ENCODE results near the gene BROX. TPM values are rescaled to one million over a fixed set of nuclear protein-coding genes. Genes with fewer than 3 reads are reported as not detected.

The BROX gene
- total RNA-seq, 1 donor from 2014 or later = 50.2 TPM

DNA sequence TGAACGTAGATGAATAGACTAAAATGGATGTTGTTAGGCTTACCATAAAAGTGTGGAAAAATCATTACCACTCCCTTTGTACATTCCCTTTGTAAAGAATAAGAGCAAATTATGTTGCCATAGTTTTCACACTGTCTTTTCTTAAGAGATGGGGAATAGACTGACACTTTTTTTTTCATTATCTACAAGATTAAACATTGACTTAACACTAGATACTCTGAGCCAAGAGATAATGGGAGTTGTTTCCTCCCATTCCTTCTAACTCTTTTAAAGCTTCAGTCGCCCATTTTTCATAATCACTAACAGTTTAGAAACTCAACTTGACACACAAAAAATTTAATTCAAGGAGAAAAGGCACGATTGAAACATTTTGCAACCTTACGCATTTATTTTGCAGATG is 10.2 kb upstream of the BROX start:
- TF ChIP-seq, protein P1, sequence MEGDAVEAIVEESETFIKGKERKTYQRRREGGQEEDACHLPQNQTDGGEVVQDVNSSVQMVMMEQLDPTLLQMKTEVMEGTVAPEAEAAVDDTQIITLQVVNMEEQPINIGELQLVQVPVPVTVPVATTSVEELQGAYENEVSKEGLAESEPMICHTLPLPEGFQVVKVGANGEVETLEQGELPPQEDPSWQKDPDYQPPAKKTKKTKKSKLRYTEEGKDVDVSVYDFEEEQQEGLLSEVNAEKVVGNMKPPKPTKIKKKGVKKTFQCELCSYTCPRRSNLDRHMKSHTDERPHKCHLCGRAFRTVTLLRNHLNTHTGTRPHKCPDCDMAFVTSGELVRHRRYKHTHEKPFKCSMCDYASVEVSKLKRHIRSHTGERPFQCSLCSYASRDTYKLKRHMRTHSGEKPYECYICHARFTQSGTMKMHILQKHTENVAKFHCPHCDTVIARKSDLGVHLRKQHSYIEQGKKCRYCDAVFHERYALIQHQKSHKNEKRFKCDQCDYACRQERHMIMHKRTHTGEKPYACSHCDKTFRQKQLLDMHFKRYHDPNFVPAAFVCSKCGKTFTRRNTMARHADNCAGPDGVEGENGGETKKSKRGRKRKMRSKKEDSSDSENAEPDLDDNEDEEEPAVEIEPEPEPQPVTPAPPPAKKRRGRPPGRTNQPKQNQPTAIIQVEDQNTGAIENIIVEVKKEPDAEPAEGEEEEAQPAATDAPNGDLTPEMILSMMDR (IDR thresholded peaks at IDR 0.05) = no peak
- DNase-seq = no peak
- Histone ChIP-seq H3K4me3 (no peak overlapping the region), H3K27me3 (ENCODE audit: low read depth) (no peaks in the 10 kb centered on the region), H3K9me3 (no peaks in the 10 kb centered on the region), H3K27ac (no peak overlapping the region), H3K36me3 (peaks cover 39% of the 10 kb centered on the region), H3K4me1 (no peaks in the 10 kb centered on the region)
- ATAC-seq = no peak
- intact Hi-C loops (cut with DNase I) = no loop called here

DNA sequence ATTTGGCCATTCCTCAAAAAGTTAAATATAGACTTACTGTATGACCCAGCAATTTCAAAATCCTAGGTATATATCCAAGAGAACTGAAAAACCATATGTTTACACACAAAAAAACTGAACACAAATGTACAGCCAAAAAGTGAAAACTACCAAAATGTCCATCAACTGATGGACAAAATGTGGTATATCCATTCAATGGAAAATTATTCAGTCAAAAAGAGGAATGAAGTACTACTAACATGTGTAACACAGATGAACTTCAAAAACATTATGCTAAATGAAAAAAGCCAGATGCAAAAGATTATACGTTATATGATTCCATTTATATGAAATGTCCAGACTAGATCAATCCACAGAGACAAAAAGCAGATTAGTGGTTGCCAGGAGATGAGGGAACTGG is 8.1 kb upstream of the BROX start:
- Histone ChIP-seq H3K27me3 (ENCODE audit: low read depth) (no peaks in the 10 kb centered on the region), H3K4me1 (peaks cover 10% of the 10 kb centered on the region), H3K9me3 (no peaks in the 10 kb centered on the region), H3K4me3 (no peak overlapping the region), H3K27ac (no peak overlapping the region), H3K36me3 (peaks cover 30% of the 10 kb centered on the region)
- DNase-seq (no peak), ATAC-seq (no peak)
- intact Hi-C loops (cut with DNase I) = no loop called here
- TF ChIP-seq, protein P1 (IDR thresholded peaks at IDR 0.05) = no peak

- Histone ChIP-seq H3K4me1 (peaks cover 29% of the 10 kb centered on the region), H3K27ac (no peak overlapping the region), H3K9me3 (no peaks in the 10 kb centered on the region), H3K4me3 (no peak overlapping the region), H3K36me3 (peaks cover 12% of the 10 kb centered on the region), H3K27me3 (ENCODE audit: low read depth) (no peaks in the 10 kb centered on the region)
- TF ChIP-seq, protein P1 (IDR thresholded peaks at IDR 0.05) = no peak
- intact Hi-C loops (cut with DNase I) = no loop called here
- ATAC-seq (no peak), DNase-seq (no peak)
Measured at GRCh38 chr1:222706815-222707214, 5.5 kb upstream of the BROX start.

DNA sequence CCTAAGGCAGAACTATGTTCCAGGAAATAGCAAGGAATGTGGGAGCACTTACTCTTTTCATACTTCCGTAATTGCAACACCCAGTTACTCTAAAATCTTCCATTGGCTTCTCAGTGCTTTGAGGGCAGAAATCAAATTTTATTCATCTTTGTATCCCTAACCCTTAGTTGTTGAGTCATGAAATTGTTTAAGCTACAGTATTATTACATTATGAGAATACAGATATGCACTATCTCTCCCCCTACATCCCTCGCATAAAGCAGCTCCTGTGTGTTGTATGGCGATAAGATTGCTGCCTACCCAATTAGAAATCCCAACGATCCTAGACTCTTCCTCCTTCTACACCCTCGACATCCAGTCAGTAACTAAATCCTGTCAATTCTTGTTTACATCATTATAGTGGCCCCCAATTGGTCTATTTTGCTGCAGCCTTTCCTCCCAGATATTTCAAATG is 2.6 kb upstream of the BROX start:
- peaks cover 38% of the 10 kb centered on the region for H3K4me1 ChIP-seq
- TF ChIP-seq, protein P1 (IDR thresholded peaks at IDR 0.05) = no peak
- peak overlapping the region; percentile 96 for H3K4me3 ChIP-seq

DNA sequence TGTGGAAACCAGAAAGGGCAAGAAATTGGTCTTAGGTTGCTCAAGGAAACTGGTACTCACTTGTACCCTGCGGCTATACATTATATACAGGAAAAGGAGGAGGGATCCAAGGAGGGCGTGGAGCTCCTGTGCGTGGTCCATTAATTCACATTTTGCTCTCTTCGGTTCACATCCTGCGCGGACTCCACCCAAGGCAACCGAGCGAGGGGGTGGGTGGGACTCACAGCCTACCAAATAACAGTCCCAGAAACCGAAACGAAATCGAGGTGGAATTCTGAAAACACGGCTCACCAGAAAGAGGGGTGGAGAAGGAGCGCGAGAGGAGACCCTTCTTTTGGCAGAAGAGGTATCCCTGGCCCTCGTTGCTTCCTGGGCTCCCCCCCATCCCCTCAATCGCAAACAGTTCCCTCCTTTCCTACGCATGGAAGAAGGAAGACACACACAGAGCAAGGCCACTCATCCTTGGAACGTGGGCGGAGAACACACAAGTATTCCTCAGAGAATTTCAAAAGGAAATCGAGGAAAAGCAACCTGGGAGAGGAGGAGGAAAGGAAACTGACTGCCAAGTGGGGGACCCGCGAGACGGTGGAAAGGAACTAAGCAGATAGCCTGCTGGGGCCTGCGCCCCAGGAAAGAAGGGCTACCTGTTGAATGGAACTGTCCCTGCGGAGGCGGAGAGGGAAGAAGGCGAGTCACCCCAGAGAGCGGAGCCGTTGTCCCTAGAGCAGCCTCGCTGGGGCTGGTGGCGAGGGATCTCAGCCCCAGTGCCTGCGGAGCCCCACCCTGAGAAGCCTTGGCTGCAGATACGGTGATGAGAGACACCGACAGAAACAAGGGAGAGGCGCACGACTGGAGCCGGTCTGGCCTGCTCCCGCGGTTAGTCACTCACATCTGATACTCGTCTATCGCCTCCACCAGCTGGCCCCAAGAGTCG is 778 bp upstream of the BROX start:
- ATAC-seq (peak; percentile 48 to 60), DNase-seq (peak; percentile 66)
- intact Hi-C loops (cut with DNase I) = no loop called here
- peaks cover 19% of the 10 kb centered on the region for H3K36me3 ChIP-seq
- H3K27me3 ChIP-seq (ENCODE audit: low read depth) = no peaks in the 10 kb centered on the region
- H3K27ac ChIP-seq = peak overlapping the region; percentile 99
- H3K4me3 ChIP-seq = peak overlapping the region; percentile 96
- H3K9me3 ChIP-seq = no peaks in the 10 kb centered on the region
- peaks cover 41% of the 10 kb centered on the region for H3K4me1 ChIP-seq
- TF ChIP-seq, protein P1 (IDR thresholded peaks at IDR 0.05) = no peak

More for the DNA sequence above, 2.6 kb upstream of the BROX start:
- Histone ChIP-seq H3K9me3 (no peaks in the 10 kb centered on the region), H3K27ac (peak overlapping the region; percentile 99), H3K36me3 (peaks cover under 1% of the 10 kb centered on the region), H3K27me3 (ENCODE audit: low read depth) (no peaks in the 10 kb centered on the region)
- no peak for DNase-seq
- ATAC-seq = no peak
- intact Hi-C loops (cut with DNase I) = no loop called here

Measured in lower lobe of right lung (tissue), 2 donors.